Activated T-cell treated with anti-CD3 and anti-CD28 coated beads for 24 hours (primary cell): ENCODE measurements around the gene XPNPEP1.

Source experiments
- DNase-seq: peaks from one replicate; pipeline ENCODE4 v3.0.0-alpha.2; 2020; ENCODE audit warnings: low read depth

The XPNPEP1 gene

GRCh38 chr10:109947111-109947920 is 24.0 kb upstream of the XPNPEP1 start:
- DNase-seq, result no peak

DNA sequence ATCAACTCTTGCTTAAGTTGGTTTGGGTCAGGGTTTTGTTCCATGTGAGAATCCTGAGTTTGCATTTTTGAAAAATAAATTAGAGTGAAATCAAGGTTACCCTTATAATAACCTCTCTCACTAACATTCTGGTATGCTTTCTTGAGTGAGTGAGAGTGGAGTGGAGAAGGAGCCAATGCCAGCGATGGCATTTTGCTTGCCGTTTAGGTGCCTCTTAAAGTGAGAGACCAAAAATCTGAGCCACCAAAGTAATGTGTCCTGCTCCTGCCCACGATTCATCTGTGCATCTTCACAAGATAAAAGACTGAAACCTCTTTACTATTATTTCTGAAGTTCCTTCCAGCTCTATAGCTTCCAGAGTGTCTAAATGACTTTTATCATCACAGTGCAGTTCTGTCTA is 23.4 kb upstream of the XPNPEP1 start:
- DNase-seq, result no peak

DNA sequence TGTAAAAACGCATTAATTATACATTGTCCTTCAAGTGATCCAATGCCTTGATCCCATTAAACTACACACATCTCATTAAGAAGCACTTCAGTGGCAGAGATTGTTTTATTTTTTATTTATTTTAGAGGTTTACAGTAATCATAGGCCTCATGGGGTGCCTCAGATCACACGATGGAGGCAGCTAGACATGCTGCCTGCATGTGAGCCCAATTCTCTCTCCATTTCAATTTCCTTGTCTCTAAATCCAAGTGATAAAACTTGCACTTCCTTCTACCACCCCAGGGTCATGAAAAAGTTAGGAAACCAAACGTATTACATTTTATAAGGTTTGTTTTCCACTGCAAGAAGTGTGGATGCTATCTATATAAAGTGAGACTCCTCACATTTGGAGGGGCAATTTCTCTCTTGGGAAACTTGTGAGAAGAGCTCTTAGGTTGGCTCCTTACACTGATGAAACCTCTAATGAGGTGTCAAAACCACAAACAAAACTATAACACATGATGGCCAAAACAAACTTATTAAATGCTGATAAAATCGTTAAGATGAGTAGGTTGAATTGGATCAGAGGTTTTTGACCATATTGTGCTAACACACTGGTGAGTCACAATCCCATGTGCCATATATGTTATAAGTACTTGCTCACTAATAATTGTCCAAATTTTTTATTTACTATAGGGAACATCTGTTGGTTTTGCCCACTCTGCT is 22.3 kb upstream of the XPNPEP1 start:
- DNase-seq, result no peak

GRCh38 chr10:109944613-109945012 is 21.3 kb upstream of the XPNPEP1 start:
- DNase-seq, result no peak

GRCh38 chr10:109941236-109941862 is 18.0 kb upstream of the XPNPEP1 start:
- no peak for DNase-seq

GRCh38 chr10:109940553-109940952 is 17.2 kb upstream of the XPNPEP1 start:
- DNase-seq, result no peak

DNA sequence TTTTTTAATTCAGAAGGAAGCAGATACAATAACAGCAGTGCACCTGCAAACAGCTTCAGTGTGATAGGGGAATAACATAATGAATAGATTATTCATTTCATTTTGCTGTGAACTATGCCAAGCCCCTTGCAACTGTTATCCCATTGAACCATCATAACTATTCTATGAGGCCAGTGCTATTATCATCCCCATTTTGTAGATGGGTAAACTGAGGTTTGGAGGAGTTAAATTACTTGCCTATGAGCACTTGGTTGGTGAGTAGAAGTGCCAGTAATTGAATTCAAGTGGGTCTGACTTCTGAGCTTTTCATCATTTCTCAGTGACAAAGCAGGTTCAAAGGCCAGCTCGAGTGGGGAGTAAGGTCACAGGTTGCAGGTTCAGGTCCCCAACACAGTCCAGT is 16.8 kb upstream of the XPNPEP1 start:
- DNase-seq, result no peak

DNA sequence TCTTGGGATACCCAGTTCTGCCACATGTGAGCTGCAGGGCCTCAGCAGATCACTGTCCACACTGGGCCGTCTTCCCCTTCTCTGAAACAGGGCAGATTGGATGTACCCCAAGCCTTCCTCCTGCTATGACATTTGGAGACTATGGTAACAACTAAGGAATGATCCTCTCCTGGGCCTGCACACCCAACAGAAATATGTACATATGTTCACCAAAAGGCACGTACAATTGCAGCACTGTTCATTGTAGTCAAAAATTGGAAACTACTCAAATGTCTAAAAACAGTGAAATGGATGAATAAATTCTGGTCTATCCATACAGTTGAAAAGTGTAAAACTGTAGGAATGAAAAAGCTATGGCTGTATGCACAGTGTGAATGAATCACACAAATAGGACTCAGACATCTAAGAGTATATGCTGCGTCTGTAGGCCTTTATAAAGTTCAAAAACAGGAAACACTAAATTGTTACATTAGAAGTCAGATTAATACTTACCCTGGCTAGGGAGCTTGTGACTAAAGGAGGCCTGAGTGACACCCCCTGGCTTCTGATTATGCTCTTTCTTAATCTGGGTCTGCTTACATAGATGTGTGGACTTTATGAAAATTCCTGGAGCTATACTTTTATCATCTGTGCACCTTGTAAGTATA is 16.1 kb upstream of the XPNPEP1 start:
- no peak for DNase-seq

- no peak for DNase-seq
These were observed 14.3 kb upstream of the XPNPEP1 start for GRCh38 chr10:109937460-109938065.

DNA sequence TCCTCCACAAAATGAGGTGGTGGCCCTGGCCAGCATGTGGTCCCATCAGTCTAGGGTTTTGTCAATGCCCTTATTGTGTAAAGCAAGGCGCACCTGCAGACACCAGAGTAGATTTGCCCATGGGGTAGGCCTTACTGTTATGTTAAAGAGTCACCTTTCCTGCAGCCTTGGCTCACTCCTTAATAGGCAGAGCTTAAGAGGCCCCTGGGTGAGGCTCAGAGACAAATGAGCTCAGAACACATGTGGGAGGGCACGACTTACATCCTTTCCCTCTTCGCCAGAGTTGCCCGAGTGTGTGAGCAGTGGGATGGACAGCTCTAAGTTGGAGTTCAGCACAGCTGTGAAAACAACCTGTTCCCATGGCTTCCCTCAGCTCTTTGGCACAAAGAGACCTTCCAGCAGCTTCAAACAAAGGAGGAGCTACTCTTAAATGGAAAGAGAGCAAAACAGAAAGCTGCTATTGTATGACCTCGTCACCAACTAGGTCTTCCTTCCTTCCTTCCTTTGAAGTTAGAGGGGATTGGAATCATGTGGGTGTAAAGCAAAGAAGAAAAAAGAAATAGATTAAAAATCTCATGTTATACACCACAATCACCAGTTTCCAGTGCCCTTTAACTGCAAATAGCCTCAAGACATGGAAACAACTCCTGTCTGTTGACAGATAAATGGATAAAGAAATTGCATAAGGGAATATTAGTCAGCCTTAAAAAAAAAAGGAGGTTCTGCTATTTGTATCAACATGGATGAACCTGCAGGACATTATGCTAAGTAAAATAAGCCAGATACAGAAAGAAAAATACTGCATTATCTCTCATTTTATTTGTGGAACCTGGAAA is 11.9 kb upstream of the XPNPEP1 start:
- DNase-seq, result no peak

DNA sequence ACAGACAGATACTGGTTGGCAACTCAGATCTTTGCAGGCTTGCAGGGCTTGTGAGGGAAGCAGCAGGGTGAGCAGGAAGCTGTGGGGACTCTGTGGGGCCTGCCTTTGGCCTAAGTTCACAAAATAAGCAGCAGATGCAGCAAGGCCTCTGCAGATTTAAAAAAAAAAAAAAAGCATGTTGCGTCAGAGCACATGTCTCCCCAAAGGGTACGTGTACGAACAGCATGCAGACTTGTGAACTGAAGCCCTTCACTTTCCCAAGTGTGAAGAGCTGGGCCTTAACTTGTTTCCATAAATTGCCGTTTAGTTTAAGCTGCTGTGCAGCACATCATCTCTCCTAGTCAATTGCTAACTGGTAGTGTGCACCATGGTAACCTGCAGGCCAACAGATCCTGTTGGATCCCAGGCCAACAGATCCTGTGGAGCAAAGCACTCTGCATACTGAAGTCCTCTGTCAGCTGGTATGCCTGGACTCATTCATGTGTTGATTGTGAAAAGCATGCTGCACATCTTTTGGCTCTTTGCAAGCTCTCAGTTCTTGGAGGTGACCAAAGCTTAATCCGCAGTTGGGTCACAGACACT is 10.8 kb upstream of the XPNPEP1 start:
- no peak for DNase-seq

GRCh38 chr10:109932968-109933367 is 9.7 kb upstream of the XPNPEP1 start:
- no peak for DNase-seq

GRCh38 chr10:109932391-109932790 is 9.1 kb upstream of the XPNPEP1 start:
- DNase-seq, result no peak

- DNase-seq, result no peak
These were observed 7.9 kb upstream of the XPNPEP1 start for GRCh38 chr10:109931163-109931562.

- no peak for DNase-seq
These were observed 6.3 kb upstream of the XPNPEP1 start for GRCh38 chr10:109929501-109930219.

DNA sequence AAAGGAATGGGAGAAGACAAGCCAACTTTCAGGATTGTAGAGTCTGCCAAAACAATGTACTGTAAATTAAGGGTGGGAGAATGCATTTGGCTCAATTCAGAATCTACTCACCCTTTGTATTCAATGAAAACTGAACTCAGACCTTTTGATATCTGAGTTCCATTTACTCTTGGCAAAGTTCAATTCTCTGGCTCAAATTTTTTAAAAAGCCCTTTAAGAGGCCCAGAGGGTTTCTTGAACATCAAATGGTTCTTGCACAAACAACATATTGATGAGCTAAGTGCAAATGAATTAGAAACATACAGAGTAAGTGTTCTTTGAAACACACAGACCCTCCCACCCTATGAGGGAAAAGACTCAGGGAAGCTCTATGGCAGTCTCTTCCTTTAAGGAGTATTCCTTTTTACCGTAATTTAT is 5.2 kb upstream of the XPNPEP1 start:
- no peak for DNase-seq

- no peak for DNase-seq
These were observed 3.5 kb upstream of the XPNPEP1 start for GRCh38 chr10:109926825-109927224.

- DNase-seq, result no peak
These were observed 2.9 kb upstream of the XPNPEP1 start for GRCh38 chr10:109926061-109926745.

DNA sequence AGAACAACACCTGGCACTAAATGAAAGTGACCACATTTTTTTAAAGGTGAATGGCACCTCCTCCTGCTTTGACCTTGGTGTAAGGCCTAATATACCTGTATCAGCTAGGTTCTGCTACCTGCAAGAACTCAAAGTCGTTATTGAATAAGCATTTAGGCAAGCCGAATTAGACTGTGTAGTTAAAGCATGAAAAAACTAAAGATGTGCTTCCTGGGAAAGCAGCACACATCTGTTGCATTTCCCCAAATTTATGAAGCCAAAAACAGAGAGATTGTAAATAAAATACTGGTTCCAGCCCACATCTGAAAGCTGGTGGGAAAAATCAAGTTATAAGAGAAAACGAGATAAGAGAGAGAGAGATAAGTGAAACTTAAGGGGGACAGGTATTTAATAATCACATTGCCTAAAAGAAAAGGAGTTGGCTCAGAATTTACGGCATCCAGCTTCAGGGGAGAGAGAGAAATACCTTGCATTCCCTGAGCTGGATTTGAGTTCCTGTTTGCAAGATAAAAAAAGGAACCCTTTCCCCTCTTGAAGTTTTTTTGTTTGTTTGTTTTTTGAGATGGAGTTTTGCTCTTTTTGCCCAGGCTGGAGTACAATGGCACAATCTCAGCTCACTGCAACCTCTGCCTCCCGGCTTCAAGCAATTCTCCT is 1.8 kb upstream of the XPNPEP1 start:
- no peak for DNase-seq
